Left forelimb (tissue), 1 donor: ENCODE data around the gene GDPD3.
A peak's percentile ranks its signal among the peaks of the same experiment; 100 is the strongest.

Experiments
- DNase-seq: peaks from one replicate; pipeline ENCODE4 v3.0.0-alpha.2; 2018; ENCODE audit warnings: low spot score

GDPD3 gene

GRCh38 chr16:30095166-30096078, 17.9 kb downstream of the GDPD3 start:
- no peak for DNase-seq

GRCh38 chr16:30094541-30095165, 18.7 kb downstream of the GDPD3 start:
- DNase-seq: no peak

GRCh38 chr16:30092373-30093010, 20.8 kb downstream of the GDPD3 start:
- no peak for DNase-seq

GRCh38 chr16:30091474-30092372, 21.6 kb downstream of the GDPD3 start, which contains the start of gene TBX6:
TBX6 (minus strand) TSS chr16:30091924; CDS start chr16:30091193, 731 bp downstream.
- DNase-seq: peak; percentile 95

- no peak for DNase-seq
Measured at GRCh38 chr16:30090610-30091331, 22.6 kb downstream of the GDPD3 start.

- DNase-seq: no peak
Measured at GRCh38 chr16:30088832-30089624, 24.3 kb downstream of the GDPD3 start.

- no peak for DNase-seq
Measured at GRCh38 chr16:30088237-30088831, 25.0 kb downstream of the GDPD3 start.

GRCh38 chr16:30087181-30087898, 26.0 kb downstream of the GDPD3 start:
- DNase-seq: no peak

GRCh38 chr16:30086291-30087140, 26.8 kb downstream of the GDPD3 start:
- DNase-seq: no peak

- no peak for DNase-seq
Measured at GRCh38 chr16:30085820-30086219, 27.5 kb downstream of the GDPD3 start.

- DNase-seq: no peak
Measured at GRCh38 chr16:30085247-30085646, 28.1 kb downstream of the GDPD3 start.

GRCh38 chr16:30084816-30085159, 28.5 kb downstream of the GDPD3 start:
- no peak for DNase-seq

- no peak for DNase-seq
Measured at GRCh38 chr16:30084096-30084815, 29.1 kb downstream of the GDPD3 start.

GRCh38 chr16:30083216-30084055, 29.9 kb downstream of the GDPD3 start:
- DNase-seq: no peak

GRCh38 chr16:30082545-30083090, 30.7 kb downstream of the GDPD3 start:
- no peak for DNase-seq

- DNase-seq: no peak
Measured at GRCh38 chr16:30079480-30079879, 33.9 kb downstream of the GDPD3 start.
